DOHH2 (cell line): ENCODE results near the gene CEACAM5.

Experiments
- H3F3A ChIP-seq: fragments of 200-600 bp; sonication (generic), shearing (Covaris generic); 2 replicates; pipeline ENCODE4 v1.6.0; 2016; ENCODE audit warnings: antibody characterized with exemption, mild to moderate bottlenecking; ENCODE audit not compliant: control insufficient read depth, insufficient read depth
- H3K27ac ChIP-seq: fragments of 200-600 bp; sonication (generic); 2 replicates; pipeline ENCODE4 v1.5.1; 2014; ENCODE audit warnings: low read depth, mild to moderate bottlenecking, low read length, moderate library complexity
- H3K27me3 ChIP-seq: fragments of 200-600 bp; sonication (generic); 2 replicates; pipeline ENCODE4 v1.6.1; 2014; ENCODE audit warnings: mild to moderate bottlenecking, low read length, mixed read lengths; ENCODE audit not compliant: control insufficient read depth
- H3K36me3 ChIP-seq: fragments of 200-600 bp; sonication (generic); 2 replicates; pipeline ENCODE4 v1.6.1; 2014; ENCODE audit warnings: mild to moderate bottlenecking, low read length, moderate library complexity, mixed read lengths; ENCODE audit not compliant: control insufficient read depth
- H3K4me1 ChIP-seq: fragments of 200-600 bp; sonication (generic); 2 replicates; pipeline ENCODE4 v1.6.1; 2014; ENCODE audit warnings: mild to moderate bottlenecking, low read length, mixed read lengths; ENCODE audit not compliant: control insufficient read depth
- H3K4me2 ChIP-seq: fragments of 200-600 bp; sonication (generic); 2 replicates; pipeline ENCODE4 v1.6.0; 2014; ENCODE audit warnings: mild to moderate bottlenecking, low read length, moderate library complexity
- H3K4me3 ChIP-seq: fragments of 200-600 bp; sonication (generic); 2 replicates; pipeline ENCODE4 v1.5.1; 2014; ENCODE audit warnings: mild to moderate bottlenecking, low read length, mixed read lengths
- H3K79me2 ChIP-seq: fragments of 200-600 bp; sonication (generic); 2 replicates; pipeline ENCODE4 v1.6.1; 2014; ENCODE audit warnings: mild to moderate bottlenecking, low read length, mixed read lengths; ENCODE audit not compliant: control insufficient read depth
- H3K9me2 ChIP-seq: fragments of 200-600 bp; sonication (generic); replicated peaks from 2 replicates; pipeline ENCODE4 v1.6.1; 2014; ENCODE audit warnings: mild to moderate bottlenecking, low read length, mixed read lengths; ENCODE audit not compliant: control insufficient read depth
- H3K9me3 ChIP-seq: fragments of 200-600 bp; sonication (generic); 2 replicates; pipeline ENCODE4 v1.6.1; 2014; ENCODE audit warnings: antibody characterized with exemption, low read length, mixed read lengths; ENCODE audit not compliant: control insufficient read depth, insufficient read depth
- H4K20me1 ChIP-seq: fragments of 200-600 bp; sonication (generic); 2 replicates; pipeline ENCODE4 v1.6.0; 2014; ENCODE audit warnings: low read depth, mild to moderate bottlenecking, antibody characterized with exemption, low read length, moderate library complexity; ENCODE audit not compliant: control insufficient read depth, insufficient read depth
- CTCF ChIP-seq: fragments of 200-600 bp; sonication (generic); IDR thresholded peaks from one replicate; pipeline ENCODE4 v1.5.1; 2014; ENCODE audit warnings: antibody characterized with exemption, mild to moderate bottlenecking, low read depth, low read length; ENCODE audit not compliant: poor library complexity, severe bottlenecking
- EZH2phosphoT487 ChIP-seq: fragments of 200-600 bp; sonication (generic); IDR thresholded peaks from 2 replicates; pipeline ENCODE4 v1.6.1; 2017; ENCODE audit warnings: borderline replicate concordance, mild to moderate bottlenecking, antibody characterized with exemption, low read length, moderate library complexity, mixed read lengths

CEACAM5 gene

GRCh38 chr19:41744850-41745249 is 36.4 kb downstream of the CEACAM5 start:
- no peaks in the 10 kb centered on the region for H3F3A ChIP-seq
- no peaks in the 10 kb centered on the region for H3K9me3 ChIP-seq
- no peaks in the 10 kb centered on the region for H3K79me2 ChIP-seq
- no peak overlapping the region for H3K4me3 ChIP-seq
- no peak for TF ChIP-seq EZH2phosphoT487
- no peak for TF ChIP-seq CTCF
- no peaks in the 10 kb centered on the region for H4K20me1 ChIP-seq
- H3K27me3 ChIP-seq: peaks cover 35% of the 10 kb centered on the region
- H3K4me2 ChIP-seq: no peak overlapping the region
- no peaks in the 10 kb centered on the region for H3K9me2 ChIP-seq
- peaks cover 9% of the 10 kb centered on the region for H3K4me1 ChIP-seq
- H3K36me3 ChIP-seq: no peaks in the 10 kb centered on the region
- H3K27ac ChIP-seq: no peak overlapping the region

- Histone ChIP-seq H3K4me3 (no peak overlapping the region), H3F3A (no peaks in the 10 kb centered on the region), H3K9me2 (no peaks in the 10 kb centered on the region), H3K27me3 (peaks cover 30% of the 10 kb centered on the region), H3K27ac (no peak overlapping the region), H3K36me3 (no peaks in the 10 kb centered on the region), H3K4me1 (peaks cover 9% of the 10 kb centered on the region), H3K9me3 (no peaks in the 10 kb centered on the region), H4K20me1 (no peaks in the 10 kb centered on the region), H3K4me2 (no peak overlapping the region), H3K79me2 (no peaks in the 10 kb centered on the region)
- TF ChIP-seq CTCF (no peak), EZH2phosphoT487 (no peak)
Measured at GRCh38 chr19:41745756-41746155, 37.3 kb downstream of the CEACAM5 start.

- H3K4me1 ChIP-seq: peaks cover 9% of the 10 kb centered on the region
- H3K4me2 ChIP-seq: no peak overlapping the region
Measured at GRCh38 chr19:41746593-41747227, 38.3 kb downstream of the CEACAM5 start.

More at GRCh38 chr19:41746593-41747227, 38.3 kb downstream of the CEACAM5 start:
- no peaks in the 10 kb centered on the region for H4K20me1 ChIP-seq
- H3K27me3 ChIP-seq: peaks cover 33% of the 10 kb centered on the region
- H3K36me3 ChIP-seq: no peaks in the 10 kb centered on the region
- H3K27ac ChIP-seq: no peak overlapping the region
- no peaks in the 10 kb centered on the region for H3F3A ChIP-seq
- no peaks in the 10 kb centered on the region for H3K79me2 ChIP-seq
- TF ChIP-seq EZH2phosphoT487 (no peak), CTCF (peak; percentile 73)
- H3K9me2 ChIP-seq: no peaks in the 10 kb centered on the region
- no peaks in the 10 kb centered on the region for H3K9me3 ChIP-seq
- H3K4me3 ChIP-seq: no peak overlapping the region
